Measurements from ENCODE around the gene CDC40. TPM values are rescaled to one million over a fixed set of nuclear protein-coding genes. Genes with fewer than 3 reads are reported as not detected.

The CDC40 gene
- total and polyA plus RNA-seq, 2 donors (not counting 1 experiment from before 2014, with no cell fraction given) = 21.5 to 22.1 TPM

GRCh38 chr6:110190726-110191125 is 10.5 kb downstream of the CDC40 start:
- TF ChIP-seq EZH2 (IDR thresholded peaks at IDR 0.05; ENCODE audit: low read length, missing control alignments) (no peak), CTCF (conservative IDR thresholded peaks at IDR 0.05 in 1 of 2, IDR thresholded peaks at IDR 0.05 in 1 of 2; ENCODE audit: low read depth in 1 of 2, low read length in 2 of 2) (no peak)
- peaks cover 2% of the 10 kb centered on the region for H3K36me3 ChIP-seq (ENCODE audit: control insufficient read depth, insufficient read depth, low read length)
- H3K79me2 ChIP-seq (ENCODE audit: control insufficient read depth, insufficient read depth, low read length) = peaks cover 45% of the 10 kb centered on the region
- no peaks in the 10 kb centered on the region for H3K27me3 ChIP-seq (ENCODE audit: control insufficient read depth, insufficient read depth, low read length)
- H3K4me3 ChIP-seq (replicated peaks in 1 of 4; ENCODE audit: control extremely low read depth in 1 of 4, insufficient read depth in 1 of 4, low read depth in 3 of 4, low read length in 4 of 4) = no peak overlapping the region
- no peak overlapping the region for H2AFZ ChIP-seq (ENCODE audit: low read length)
- H3K9ac ChIP-seq (ENCODE audit: insufficient read depth, low read length) = no peak overlapping the region
- no peaks in the 10 kb centered on the region for H3K9me3 ChIP-seq (ENCODE audit: control insufficient read depth, insufficient read depth, low read depth, low read length)
- H3K4me2 ChIP-seq (ENCODE audit: extremely low read depth, insufficient read depth, low read length) = no peak overlapping the region
- no peaks in the 10 kb centered on the region for H4K20me1 ChIP-seq (ENCODE audit: control insufficient read depth, extremely low read depth, insufficient read depth, low read length)
- H3K4me1 ChIP-seq (ENCODE audit: control insufficient read depth, extremely low read depth, insufficient read depth, low read length) = no peaks in the 10 kb centered on the region
- H3K27ac ChIP-seq (ENCODE audit: insufficient read depth, low read length) = no peak overlapping the region
- no peak for DNase-seq (ENCODE audit: low read depth in 2 of 2)

- H3K4me2 ChIP-seq (ENCODE audit: extremely low read depth, insufficient read depth, low read length) = no peak overlapping the region
- no peaks in the 10 kb centered on the region for H3K4me1 ChIP-seq (ENCODE audit: control insufficient read depth, extremely low read depth, insufficient read depth, low read length)
- TF ChIP-seq CTCF (conservative IDR thresholded peaks at IDR 0.05 in 1 of 2, IDR thresholded peaks at IDR 0.05 in 1 of 2; ENCODE audit: low read depth in 1 of 2, low read length in 2 of 2) = no peak
- TF ChIP-seq EZH2 (IDR thresholded peaks at IDR 0.05; ENCODE audit: low read length, missing control alignments) = no peak
- no peak for DNase-seq (ENCODE audit: low read depth in 2 of 2)
- no peaks in the 10 kb centered on the region for H3K9me3 ChIP-seq (ENCODE audit: control insufficient read depth, insufficient read depth, low read depth, low read length)
- no peak overlapping the region for H2AFZ ChIP-seq (ENCODE audit: low read length)
- H3K79me2 ChIP-seq (ENCODE audit: control insufficient read depth, insufficient read depth, low read length) = peaks cover 37% of the 10 kb centered on the region
- no peaks in the 10 kb centered on the region for H4K20me1 ChIP-seq (ENCODE audit: control insufficient read depth, extremely low read depth, insufficient read depth, low read length)
- no peaks in the 10 kb centered on the region for H3K27me3 ChIP-seq (ENCODE audit: control insufficient read depth, insufficient read depth, low read length)
- no peak overlapping the region for H3K4me3 ChIP-seq (replicated peaks in 1 of 4; ENCODE audit: control extremely low read depth in 1 of 4, insufficient read depth in 1 of 4, low read depth in 3 of 4, low read length in 4 of 4)
- no peak overlapping the region for H3K9ac ChIP-seq (ENCODE audit: insufficient read depth, low read length)
- H3K27ac ChIP-seq (ENCODE audit: insufficient read depth, low read length) = no peak overlapping the region
- peaks cover 2% of the 10 kb centered on the region for H3K36me3 ChIP-seq (ENCODE audit: control insufficient read depth, insufficient read depth, low read length)
Observed at GRCh38 chr6:110191477-110191876, 11.2 kb downstream of the CDC40 start.

- H3K4me2 ChIP-seq (ENCODE audit: extremely low read depth, insufficient read depth, low read length) = no peak overlapping the region
- H3K79me2 ChIP-seq (ENCODE audit: control insufficient read depth, insufficient read depth, low read length) = peaks cover 16% of the 10 kb centered on the region
- no peak overlapping the region for H2AFZ ChIP-seq (ENCODE audit: low read length)
- DNase-seq (ENCODE audit: low read depth in 2 of 2) = no peak
- H3K4me3 ChIP-seq (replicated peaks in 1 of 4; ENCODE audit: control extremely low read depth in 1 of 4, insufficient read depth in 1 of 4, low read depth in 3 of 4, low read length in 4 of 4) = no peak overlapping the region
- H3K9me3 ChIP-seq (ENCODE audit: control insufficient read depth, insufficient read depth, low read depth, low read length) = no peaks in the 10 kb centered on the region
- H4K20me1 ChIP-seq (ENCODE audit: control insufficient read depth, extremely low read depth, insufficient read depth, low read length) = no peaks in the 10 kb centered on the region
- no peak overlapping the region for H3K27ac ChIP-seq (ENCODE audit: insufficient read depth, low read length)
- no peaks in the 10 kb centered on the region for H3K27me3 ChIP-seq (ENCODE audit: control insufficient read depth, insufficient read depth, low read length)
- peaks cover 2% of the 10 kb centered on the region for H3K36me3 ChIP-seq (ENCODE audit: control insufficient read depth, insufficient read depth, low read length)
- no peaks in the 10 kb centered on the region for H3K4me1 ChIP-seq (ENCODE audit: control insufficient read depth, extremely low read depth, insufficient read depth, low read length)
- no peak overlapping the region for H3K9ac ChIP-seq (ENCODE audit: insufficient read depth, low read length)
- no peak for TF ChIP-seq CTCF (conservative IDR thresholded peaks at IDR 0.05 in 1 of 2, IDR thresholded peaks at IDR 0.05 in 1 of 2; ENCODE audit: low read depth in 1 of 2, low read length in 2 of 2)
- TF ChIP-seq EZH2 (IDR thresholded peaks at IDR 0.05; ENCODE audit: low read length, missing control alignments) = no peak
Observed at GRCh38 chr6:110195639-110196038, 15.4 kb downstream of the CDC40 start.

Data from fibroblast of lung (primary cell).